SH-SY5Y (cell line): ENCODE data around the gene TRIM47.

Experiments used
- GATA2 ChIP-seq: IDR thresholded peaks from 2 replicates; pipeline ENCODE4 v1.6.1; 2011; ENCODE audit warnings: mild to moderate bottlenecking, low read depth, low read length
- GATA3 ChIP-seq: IDR thresholded peaks from 2 replicates; pipeline ENCODE4 v1.6.1; 2011; ENCODE audit warnings: low read depth, mild to moderate bottlenecking, low read length, moderate library complexity

DNA sequence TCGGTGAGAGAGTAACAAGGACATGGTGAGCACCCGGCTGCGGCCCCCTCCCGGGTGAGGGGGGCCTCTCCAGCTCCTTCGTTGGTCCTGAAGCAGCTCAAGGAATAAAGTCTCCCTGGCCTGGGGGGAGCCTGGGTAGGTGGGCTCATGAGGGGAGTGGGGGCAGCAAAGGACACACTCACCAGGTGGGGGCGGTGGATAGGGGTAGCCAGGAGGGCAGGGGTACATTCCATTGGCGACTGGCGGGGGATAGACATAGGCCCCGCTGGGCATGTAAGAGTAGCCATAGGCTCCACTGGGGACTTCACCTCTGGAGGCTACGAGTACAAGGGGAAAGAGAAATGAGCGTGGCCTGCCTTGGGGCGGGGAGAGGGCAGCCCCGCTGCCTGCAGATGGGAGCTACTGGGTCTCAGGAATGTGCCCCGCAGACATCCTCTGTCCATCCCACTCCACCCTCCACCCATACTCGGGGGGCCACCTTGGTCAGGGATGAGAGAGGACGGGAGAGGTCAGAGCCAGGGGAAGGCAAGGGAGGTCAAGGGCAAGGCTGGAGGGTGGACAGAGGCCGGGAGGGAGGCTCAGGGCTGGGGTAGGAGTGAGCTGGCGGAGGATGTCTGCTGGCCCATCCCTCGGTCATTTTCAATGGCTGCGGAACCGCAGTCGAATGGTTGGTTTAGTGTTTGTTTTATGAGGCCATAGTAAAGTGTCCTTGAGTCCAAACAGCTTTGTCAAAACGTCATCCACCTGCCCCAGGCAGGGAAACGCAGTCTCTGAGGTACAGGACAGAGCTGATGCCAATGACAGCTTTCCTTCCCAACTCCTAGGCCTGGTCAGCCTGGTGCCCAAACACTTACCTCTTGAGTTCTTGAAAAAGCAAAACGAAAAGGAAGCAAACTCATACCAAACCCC lies 30.5 kb downstream of the TRIM47 start:
- TF ChIP-seq GATA2 (no peak), GATA3 (no peak)
